Tibial nerve (tissue), 4 donors: ENCODE data around the gene FAM181A.

Experiments used
- CTCF ChIP-seq, 5 experiments: fragments of 200-600 bp in 3 of 5; fragments of 450-650 bp in 2 of 5; sonication (generic) in 3 of 5; IDR thresholded peaks; one replicate each; pipeline ENCODE4 v1.5.1; 2016 to 2019; ENCODE audit warnings: antibody characterized with exemption in 5 of 5, mild to moderate bottlenecking in 3 of 5, moderate library complexity in 2 of 5
- EP300 ChIP-seq, 2 donors: sonication (generic); formaldehyde crosslinking; IDR thresholded peaks; one replicate each; pipeline ENCODE4 v1.6.1; 2017; ENCODE audit warnings: antibody characterized with exemption in 2 of 2, mild to moderate bottlenecking in 1 of 2
- POLR2A ChIP-seq, 2 donors: fragments of 450-650 bp; IDR thresholded peaks; one replicate each; pipeline ENCODE4 v1.6.1; 2017; ENCODE audit warnings: antibody characterized with exemption in 2 of 2, mild to moderate bottlenecking in 2 of 2, moderate library complexity in 2 of 2

DNA sequence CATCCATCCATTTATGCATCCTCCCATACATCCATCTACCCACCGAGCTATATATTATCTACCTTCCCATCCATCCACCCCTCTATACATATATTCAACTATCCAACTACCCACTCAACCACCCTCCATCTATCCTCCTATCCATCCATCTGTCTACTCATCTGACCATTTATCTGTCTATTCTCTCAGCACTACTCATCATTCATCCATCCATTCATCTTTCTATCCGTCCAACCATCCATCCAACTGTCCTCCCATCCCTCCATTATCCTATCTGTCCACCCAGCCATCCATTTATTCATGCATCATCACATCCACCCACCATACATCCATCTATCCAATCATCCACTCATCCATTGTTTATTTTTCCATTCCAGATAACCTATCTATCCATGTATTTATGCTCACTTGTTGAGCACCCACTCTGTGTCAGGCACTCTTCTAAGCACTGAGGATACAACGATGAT, 37.7 kb downstream of the FAM181A start:
- TF ChIP-seq CTCF (IDR thresholded peaks at IDR 0.05) (no peak), EP300 (IDR thresholded peaks at IDR 0.05) (no peak), POLR2A (IDR thresholded peaks at IDR 0.05) (no peak)
